ENCODE measurements around the gene RCN1.

GRCh38 chr11:32138902-32139301 is 48.0 kb downstream of the RCN1 start:
- TF ChIP-seq EZH2 (IDR thresholded peaks at IDR 0.05; ENCODE audit: borderline replicate concordance, low read depth, low read length, poor library complexity, severe bottlenecking) (no peak), CTCF (conservative IDR thresholded peaks at IDR 0.05; ENCODE audit: low read depth, low read length) (no peak)
